Glutamatergic neuron (in vitro differentiated cells): ENCODE measurements around the gene EMC1. TPM values are rescaled to one million over a fixed set of nuclear protein-coding genes. Genes with fewer than 3 reads are reported as not detected.
"Not testable (repeated sequence)": the region's sequence is repeated elsewhere in the genome, so short reads cannot be mapped to it uniquely, and the experiment has no call there.

ENCODE experiments used
- DNase-seq: peaks from one replicate; pipeline ENCODE4 v3.0.0; 2022
- H3K27ac Mint-ChIP-seq: one replicate; pipeline ENCODE4 v1.8.0; 2020; ENCODE audit warnings: mild to moderate bottlenecking, mixed read lengths, inconsistent platforms; ENCODE audit not compliant: unreplicated experiment
- H3K27me3 Mint-ChIP-seq: one replicate; pipeline ENCODE4 v1.8.0; 2020; ENCODE audit warnings: mild to moderate bottlenecking, moderate library complexity, mixed read lengths, inconsistent platforms; ENCODE audit not compliant: unreplicated experiment
- H3K36me3 Mint-ChIP-seq: one replicate; pipeline ENCODE4 v1.8.0; 2020; ENCODE audit warnings: mild to moderate bottlenecking, mixed read lengths, inconsistent platforms; ENCODE audit not compliant: unreplicated experiment
- H3K4me1 Mint-ChIP-seq: one replicate; pipeline ENCODE4 v1.8.0; 2020; ENCODE audit warnings: mild to moderate bottlenecking, low read depth, mixed read lengths, inconsistent platforms; ENCODE audit not compliant: unreplicated experiment
- H3K4me3 Mint-ChIP-seq: one replicate; pipeline ENCODE4 v1.8.0; 2020; ENCODE audit warnings: mild to moderate bottlenecking, mixed read lengths, inconsistent platforms; ENCODE audit not compliant: unreplicated experiment
- H3K9me3 Mint-ChIP-seq: one replicate; pipeline ENCODE4 v1.8.0; 2020; ENCODE audit warnings: mild to moderate bottlenecking, moderate library complexity, mixed read lengths, inconsistent platforms; ENCODE audit not compliant: unreplicated experiment
- CTCF ChIP-seq: fragments of 200-600 bp; sonication (generic); IDR thresholded peaks from one replicate; pipeline ENCODE4 v1.5.0; 2021; ENCODE audit not compliant: partially characterized antibody, unreplicated experiment
- total RNA-seq: library from RNA; stranded (reverse); fragmentation: NEBNext Ultra II Directional; extraction: Animal tissue kit (Norgen Biotek cat#: 25700); gene quantifications from one replicate; pipeline ENCODE4 v1.2.1, GENCODE V29; 2021; ENCODE audit not compliant: unreplicated experiment

Gene EMC1
- total RNA-seq, 1 donor from 2014 or later: 98.9 TPM

GRCh38 chr1:19182223-19182622 is 69.1 kb downstream of the EMC1 start:
- no peak for TF ChIP-seq CTCF
- H3K36me3 Mint-ChIP-seq: peaks cover 4% of the 10 kb centered on the region
- no peaks in the 10 kb centered on the region for H3K9me3 Mint-ChIP-seq

DNA sequence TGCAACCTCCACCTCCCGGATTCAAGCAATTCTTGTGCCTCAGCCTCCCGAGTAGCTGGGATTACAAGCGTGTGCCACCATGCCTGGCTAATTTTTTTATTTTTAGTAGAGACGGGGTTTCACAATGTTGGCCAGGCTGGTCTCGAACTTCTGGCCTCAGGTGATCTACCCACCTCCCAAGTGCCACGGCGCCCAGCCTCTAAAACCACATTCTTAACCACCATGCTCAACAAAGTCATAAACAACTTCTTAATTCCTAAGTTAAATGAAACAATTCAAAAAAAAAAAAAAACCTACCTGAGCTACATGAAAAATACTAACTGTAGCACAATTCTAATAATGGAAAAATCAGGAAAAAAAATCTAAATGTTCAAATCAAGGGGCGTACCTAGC is 71.1 kb downstream of the EMC1 start:
- not testable (repeated sequence) for H3K4me3 Mint-ChIP-seq, H3K9me3 Mint-ChIP-seq, H3K4me1 Mint-ChIP-seq, H3K36me3 Mint-ChIP-seq, DNase-seq, H3K27ac Mint-ChIP-seq, H3K27me3 Mint-ChIP-seq

More at GRCh38 chr1:19182223-19182622, 69.1 kb downstream of the EMC1 start:
- Mint-ChIP-seq H3K4me3 (no peak overlapping the region), H3K27me3 (no peaks in the 10 kb centered on the region), H3K4me1 (no peaks in the 10 kb centered on the region), H3K27ac (no peak overlapping the region)
- no peak for DNase-seq

DNA sequence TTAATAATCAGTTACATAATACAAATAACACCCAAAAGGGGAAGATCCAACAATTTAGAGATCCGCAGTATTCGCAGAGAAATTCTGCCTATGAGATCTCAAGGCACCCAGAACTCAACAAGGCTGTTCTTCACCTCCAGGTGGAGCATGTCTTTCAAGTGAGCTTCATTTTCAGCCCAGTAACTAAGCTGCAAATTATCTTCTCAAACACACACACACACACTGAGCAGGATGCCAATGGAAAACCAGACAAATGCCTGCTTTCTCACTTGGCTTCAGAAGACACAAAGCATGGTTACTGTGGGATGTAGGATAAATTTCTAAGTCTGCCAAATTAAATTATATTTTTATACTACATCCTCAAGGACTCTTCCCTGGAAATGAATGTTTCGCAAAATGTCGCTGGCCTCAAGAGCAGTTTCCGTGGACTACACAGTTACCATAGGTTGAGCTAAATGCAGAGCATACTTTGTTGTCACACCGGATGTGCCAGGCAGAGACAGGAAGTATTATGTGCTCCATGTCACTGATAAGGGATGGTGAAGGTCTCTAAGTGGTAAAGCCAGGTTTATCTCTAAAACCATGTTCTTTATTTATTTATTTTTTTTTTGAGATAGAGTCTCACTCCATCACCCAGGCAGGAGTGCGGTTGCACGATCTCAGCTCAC is 71.6 kb downstream of the EMC1 start:
- no peaks in the 10 kb centered on the region for H3K4me1 Mint-ChIP-seq
- no peaks in the 10 kb centered on the region for H3K27me3 Mint-ChIP-seq
- H3K9me3 Mint-ChIP-seq: no peaks in the 10 kb centered on the region
- peaks cover 4% of the 10 kb centered on the region for H3K36me3 Mint-ChIP-seq
- H3K4me3 Mint-ChIP-seq: no peak overlapping the region
- TF ChIP-seq CTCF: peak; percentile 23
- DNase-seq: no peak
- H3K27ac Mint-ChIP-seq: no peak overlapping the region

DNA sequence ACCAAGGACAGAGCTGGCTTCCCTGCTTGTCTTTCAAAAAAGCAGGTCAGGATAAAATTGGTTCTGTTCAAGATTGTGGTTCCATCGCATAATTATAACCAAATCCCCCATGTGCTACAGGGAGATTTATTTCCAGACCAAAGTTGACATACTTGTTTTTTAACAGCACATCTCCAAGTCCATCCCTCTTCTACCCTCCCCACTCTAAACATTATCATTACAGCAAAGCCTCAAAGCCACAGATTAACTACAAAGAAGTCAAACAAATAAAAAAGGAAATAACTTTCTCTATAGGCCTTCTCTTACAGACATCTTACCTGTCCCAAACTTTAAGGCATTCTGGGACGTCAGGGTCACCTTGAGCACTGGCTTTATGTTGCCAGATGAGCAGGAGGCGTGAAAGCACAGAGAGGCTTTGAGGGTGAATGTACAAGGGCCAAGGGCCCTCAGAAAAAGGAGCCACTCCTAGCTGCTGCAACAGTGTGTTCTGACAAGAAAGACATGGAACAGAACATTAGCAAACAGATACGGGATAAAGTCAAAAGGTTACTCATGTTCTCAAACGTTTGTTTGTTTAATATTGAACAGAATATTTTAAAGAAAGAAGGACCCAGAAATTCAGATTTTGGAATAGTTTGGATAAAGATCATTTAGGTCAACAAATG is 72.5 kb downstream of the EMC1 start:
- H3K4me1 Mint-ChIP-seq: no peaks in the 10 kb centered on the region
- no peak for DNase-seq
- H3K9me3 Mint-ChIP-seq: no peaks in the 10 kb centered on the region
- peaks cover 2% of the 10 kb centered on the region for H3K36me3 Mint-ChIP-seq
- H3K4me3 Mint-ChIP-seq: no peak overlapping the region
- H3K27me3 Mint-ChIP-seq: no peaks in the 10 kb centered on the region
- TF ChIP-seq CTCF: no peak
- H3K27ac Mint-ChIP-seq: no peak overlapping the region

GRCh38 chr1:19177811-19178210 is 73.5 kb downstream of the EMC1 start:
- Mint-ChIP-seq H3K9me3 (no peaks in the 10 kb centered on the region), H3K27ac (no peak overlapping the region), H3K36me3 (no peaks in the 10 kb centered on the region), H3K27me3 (no peaks in the 10 kb centered on the region), H3K4me1 (no peaks in the 10 kb centered on the region), H3K4me3 (no peak overlapping the region)
- no peak for DNase-seq
- no peak for TF ChIP-seq CTCF
